A673 (cell line): ENCODE results near the gene CFAP161.

ENCODE experiments used
- EZH2 ChIP-seq: fragments of 200-600 bp; sonication (generic); IDR thresholded peaks from 2 replicates; pipeline ENCODE4 v1.6.1; 2017; ENCODE audit warnings: borderline replicate concordance, low read depth, mild to moderate bottlenecking, mixed read lengths, antibody characterized with exemption, low read length; ENCODE audit not compliant: poor library complexity, severe bottlenecking
- TF ChIP-seq, protein P1 (sequence below): fragments of 300-800, 200-600 bp; sonication (generic); conservative IDR thresholded peaks from 2 replicates; pipeline ENCODE4 v1.5.1; 2017; ENCODE audit warnings: low read depth, mild to moderate bottlenecking, antibody characterized with exemption, low read length, moderate library complexity, mixed read lengths

DNA sequence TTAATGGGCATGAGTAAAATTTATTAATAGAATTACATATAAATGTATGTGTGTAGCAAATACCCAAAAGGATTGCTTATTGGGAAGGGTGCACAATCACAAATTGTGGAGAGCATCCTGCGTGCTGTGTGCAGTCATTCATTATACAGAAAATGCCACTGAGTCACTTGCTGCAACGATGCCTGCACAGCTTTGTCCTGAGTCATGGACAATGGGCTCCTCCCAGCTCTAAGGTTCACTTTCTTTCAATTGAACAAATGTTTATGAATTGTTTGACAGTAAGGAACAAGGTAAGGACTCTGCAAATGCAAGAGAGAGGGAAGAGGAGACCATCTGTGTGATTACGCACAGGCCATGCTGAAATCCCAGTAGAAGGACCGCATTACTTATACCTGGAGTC lies 18.7 kb downstream of the CFAP161 start:
- no peak for TF ChIP-seq EZH2
- TF ChIP-seq, protein P1, sequence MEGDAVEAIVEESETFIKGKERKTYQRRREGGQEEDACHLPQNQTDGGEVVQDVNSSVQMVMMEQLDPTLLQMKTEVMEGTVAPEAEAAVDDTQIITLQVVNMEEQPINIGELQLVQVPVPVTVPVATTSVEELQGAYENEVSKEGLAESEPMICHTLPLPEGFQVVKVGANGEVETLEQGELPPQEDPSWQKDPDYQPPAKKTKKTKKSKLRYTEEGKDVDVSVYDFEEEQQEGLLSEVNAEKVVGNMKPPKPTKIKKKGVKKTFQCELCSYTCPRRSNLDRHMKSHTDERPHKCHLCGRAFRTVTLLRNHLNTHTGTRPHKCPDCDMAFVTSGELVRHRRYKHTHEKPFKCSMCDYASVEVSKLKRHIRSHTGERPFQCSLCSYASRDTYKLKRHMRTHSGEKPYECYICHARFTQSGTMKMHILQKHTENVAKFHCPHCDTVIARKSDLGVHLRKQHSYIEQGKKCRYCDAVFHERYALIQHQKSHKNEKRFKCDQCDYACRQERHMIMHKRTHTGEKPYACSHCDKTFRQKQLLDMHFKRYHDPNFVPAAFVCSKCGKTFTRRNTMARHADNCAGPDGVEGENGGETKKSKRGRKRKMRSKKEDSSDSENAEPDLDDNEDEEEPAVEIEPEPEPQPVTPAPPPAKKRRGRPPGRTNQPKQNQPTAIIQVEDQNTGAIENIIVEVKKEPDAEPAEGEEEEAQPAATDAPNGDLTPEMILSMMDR: no peak
